Measurements from ENCODE around the gene RAPGEF4.

RAPGEF4 gene

DNA sequence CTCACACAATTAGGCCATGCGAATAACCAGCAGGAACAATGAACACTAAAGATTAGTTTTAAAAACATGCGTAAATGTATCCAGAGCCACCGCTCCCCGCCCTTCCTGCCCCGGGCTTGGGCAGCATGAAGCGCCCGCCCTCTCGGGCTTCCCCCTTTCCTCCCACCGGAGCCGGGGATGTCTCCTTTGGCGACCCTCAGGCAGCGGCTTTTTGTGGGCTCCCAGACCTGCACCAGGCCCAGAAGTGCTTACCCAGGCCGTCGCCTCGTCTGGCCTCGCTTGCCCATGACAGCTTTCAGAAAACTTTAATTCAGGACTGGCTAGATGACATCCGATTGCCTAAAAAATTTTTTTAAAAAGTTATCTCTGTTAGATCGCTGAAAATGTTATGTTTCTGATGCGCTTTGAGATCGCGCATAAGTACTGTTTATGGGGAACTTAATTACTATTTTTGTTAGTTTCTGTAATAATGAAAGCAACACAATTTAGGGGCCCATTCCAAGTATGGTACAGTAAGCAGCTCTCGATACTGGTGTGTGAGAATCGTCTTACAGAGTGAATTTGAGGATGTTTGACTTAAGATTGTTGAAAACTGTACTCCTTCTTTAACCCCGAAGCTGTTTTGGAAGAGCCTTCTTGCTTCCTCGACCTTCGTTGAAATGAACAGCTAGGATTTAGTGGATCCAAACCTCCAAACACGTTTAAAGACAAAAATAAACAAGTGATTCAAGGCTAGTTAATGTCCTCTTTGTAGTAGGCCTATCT lies 341.1 kb downstream of the RAPGEF4 start:
- DNase-seq (ENCODE audit: low spot score): peak; percentile 28
- in situ Hi-C loops (cut with MboI; ENCODE audit: low pct_unique_long_range_greater_than_20kb, low sequenced_read_pairs, unreplicated experiment): no loop called here
- TF ChIP-seq, protein P1, sequence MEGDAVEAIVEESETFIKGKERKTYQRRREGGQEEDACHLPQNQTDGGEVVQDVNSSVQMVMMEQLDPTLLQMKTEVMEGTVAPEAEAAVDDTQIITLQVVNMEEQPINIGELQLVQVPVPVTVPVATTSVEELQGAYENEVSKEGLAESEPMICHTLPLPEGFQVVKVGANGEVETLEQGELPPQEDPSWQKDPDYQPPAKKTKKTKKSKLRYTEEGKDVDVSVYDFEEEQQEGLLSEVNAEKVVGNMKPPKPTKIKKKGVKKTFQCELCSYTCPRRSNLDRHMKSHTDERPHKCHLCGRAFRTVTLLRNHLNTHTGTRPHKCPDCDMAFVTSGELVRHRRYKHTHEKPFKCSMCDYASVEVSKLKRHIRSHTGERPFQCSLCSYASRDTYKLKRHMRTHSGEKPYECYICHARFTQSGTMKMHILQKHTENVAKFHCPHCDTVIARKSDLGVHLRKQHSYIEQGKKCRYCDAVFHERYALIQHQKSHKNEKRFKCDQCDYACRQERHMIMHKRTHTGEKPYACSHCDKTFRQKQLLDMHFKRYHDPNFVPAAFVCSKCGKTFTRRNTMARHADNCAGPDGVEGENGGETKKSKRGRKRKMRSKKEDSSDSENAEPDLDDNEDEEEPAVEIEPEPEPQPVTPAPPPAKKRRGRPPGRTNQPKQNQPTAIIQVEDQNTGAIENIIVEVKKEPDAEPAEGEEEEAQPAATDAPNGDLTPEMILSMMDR (IDR thresholded peaks at IDR 0.05; ENCODE audit: extremely low read depth, insufficient read depth, missing control alignments): no peak

DNA sequence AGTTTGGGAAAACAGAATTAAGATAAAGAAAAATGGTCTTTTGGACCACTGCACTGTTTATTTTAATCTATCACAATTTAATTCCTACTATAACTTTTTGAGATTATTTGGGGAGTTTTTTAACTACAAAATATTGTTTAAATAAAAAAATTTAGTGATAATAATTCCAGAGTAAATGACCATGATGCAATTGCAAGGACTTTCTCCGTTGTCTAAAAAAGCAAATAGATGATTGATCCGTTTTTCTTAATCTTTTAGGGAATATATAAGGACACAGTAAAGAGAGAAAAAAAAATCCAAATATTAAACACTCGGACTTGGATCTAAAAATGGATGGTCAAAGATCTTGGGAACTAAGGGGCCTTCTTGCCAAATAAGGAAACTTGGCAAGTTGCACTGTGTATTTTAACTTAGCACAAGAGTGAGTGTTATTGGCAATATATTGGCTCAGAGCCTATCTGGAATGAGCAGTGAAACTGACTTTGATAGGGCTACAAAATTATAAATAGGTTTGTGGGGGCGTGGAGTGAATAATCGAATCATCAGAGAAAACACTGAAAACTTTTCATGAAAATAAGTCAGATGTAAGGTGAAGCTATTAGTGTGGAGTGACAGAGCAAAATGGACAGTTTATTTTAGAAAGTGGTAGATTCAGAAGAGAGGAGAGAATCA lies 342.0 kb downstream of the RAPGEF4 start:
- TF ChIP-seq, protein P1 (IDR thresholded peaks at IDR 0.05; ENCODE audit: extremely low read depth, insufficient read depth, missing control alignments): no peak
- DNase-seq (ENCODE audit: low spot score): no peak
- in situ Hi-C loops (cut with MboI; ENCODE audit: low pct_unique_long_range_greater_than_20kb, low sequenced_read_pairs, unreplicated experiment): no loop called here

DNA sequence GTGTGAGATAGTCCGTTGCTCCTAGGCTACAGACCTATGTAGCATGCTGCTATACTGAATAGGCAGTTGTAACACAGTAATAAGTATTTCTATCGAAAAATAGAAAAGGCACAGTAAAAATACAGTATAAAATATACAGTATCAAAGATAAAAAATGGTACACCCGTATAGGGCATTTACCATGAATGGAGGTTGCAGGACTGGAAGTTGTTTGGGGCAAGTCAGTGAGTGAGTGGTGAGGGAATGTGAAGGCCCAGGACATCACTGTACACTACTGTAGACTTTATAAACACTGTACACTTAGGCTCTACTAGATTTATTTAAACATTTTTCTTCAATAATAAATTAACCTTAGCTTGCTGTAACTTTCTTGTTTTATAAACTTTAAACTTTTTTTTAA lies 343.5 kb downstream of the RAPGEF4 start:
- in situ Hi-C loops (cut with MboI; ENCODE audit: low pct_unique_long_range_greater_than_20kb, low sequenced_read_pairs, unreplicated experiment): no loop called here
- DNase-seq (ENCODE audit: low spot score): no peak
- TF ChIP-seq, protein P1 (IDR thresholded peaks at IDR 0.05; ENCODE audit: extremely low read depth, insufficient read depth, missing control alignments): no peak

DNA sequence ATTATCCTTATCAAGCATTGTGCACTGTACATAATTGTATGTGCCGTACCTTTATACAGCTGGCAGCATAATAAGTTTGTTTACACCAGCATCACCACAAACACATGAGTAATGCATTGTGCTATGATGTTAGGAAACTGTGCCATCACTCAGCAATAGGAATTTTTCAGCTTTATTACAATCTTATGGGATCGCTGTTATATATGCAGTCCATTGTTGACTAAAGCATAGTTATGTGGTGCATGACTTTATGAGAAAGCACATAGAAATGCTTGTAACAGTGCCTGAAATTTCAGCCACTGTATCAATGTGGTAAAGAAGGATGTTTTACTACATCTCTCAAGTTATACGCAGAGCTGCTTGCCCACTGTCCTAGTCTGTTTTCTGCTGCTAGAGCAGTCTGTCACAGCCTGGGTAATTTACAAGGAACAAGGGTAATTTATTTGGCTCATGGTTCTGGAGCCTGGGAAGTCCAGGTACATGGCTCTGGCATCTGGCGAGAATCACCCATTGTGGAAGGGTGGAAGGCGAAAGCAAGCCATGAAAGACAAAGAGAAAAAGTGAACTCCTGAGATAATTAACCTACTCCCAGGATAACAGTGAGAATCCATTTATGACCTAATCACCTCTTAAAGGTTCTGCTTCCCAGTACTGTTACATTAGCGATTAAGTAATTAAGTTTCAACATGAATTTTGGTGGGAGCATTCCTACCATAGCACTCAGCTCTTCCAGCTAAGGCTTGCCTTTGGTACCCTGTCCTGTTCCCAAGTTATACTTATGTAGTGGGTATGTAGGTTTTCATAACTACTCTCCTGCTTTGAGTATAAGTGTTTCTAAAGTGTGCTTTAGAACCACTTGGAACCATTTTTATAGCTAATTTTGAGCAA lies 344.6 kb downstream of the RAPGEF4 start:
- in situ Hi-C loops (cut with MboI; ENCODE audit: low pct_unique_long_range_greater_than_20kb, low sequenced_read_pairs, unreplicated experiment): no loop called here
- TF ChIP-seq, protein P1 (IDR thresholded peaks at IDR 0.05; ENCODE audit: extremely low read depth, insufficient read depth, missing control alignments): no peak
- no peak for DNase-seq (ENCODE audit: low spot score)

DNA sequence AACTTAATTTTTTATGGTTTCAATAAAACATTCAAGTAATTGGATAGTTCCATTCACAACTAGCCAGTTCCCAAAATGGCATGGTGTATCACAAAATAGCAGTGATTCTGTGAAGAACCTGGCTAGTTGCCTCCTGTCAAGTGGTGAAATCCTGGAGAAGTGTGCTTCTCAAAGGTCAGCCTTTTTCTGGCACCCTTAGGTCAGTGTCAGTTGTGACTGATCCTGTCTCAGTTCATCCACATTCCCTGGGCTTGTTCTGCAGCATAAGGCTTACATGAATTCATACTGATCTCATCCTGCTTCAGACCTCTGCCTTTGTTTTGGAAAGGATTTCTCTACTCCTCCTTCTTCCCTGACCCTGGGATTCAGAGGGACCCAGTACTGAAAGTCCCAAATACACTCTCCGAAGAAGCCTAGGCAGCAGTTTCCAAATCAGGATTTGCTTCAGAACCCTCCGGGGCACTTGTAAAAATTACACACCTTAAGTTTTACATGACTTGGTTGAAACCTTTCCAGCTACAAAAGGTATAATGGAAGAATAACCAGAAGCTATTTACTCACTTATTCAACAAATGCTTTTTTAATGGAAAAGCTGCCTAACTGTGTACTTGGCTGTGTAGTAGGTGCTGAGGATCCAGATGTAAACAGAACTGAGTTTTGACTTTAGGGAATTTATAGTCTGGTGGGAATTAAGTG lies 351.0 kb downstream of the RAPGEF4 start:
- DNase-seq (ENCODE audit: low spot score): no peak
- in situ Hi-C loops (cut with MboI; ENCODE audit: low pct_unique_long_range_greater_than_20kb, low sequenced_read_pairs, unreplicated experiment): no loop called here
- TF ChIP-seq, protein P1 (IDR thresholded peaks at IDR 0.05; ENCODE audit: extremely low read depth, insufficient read depth, missing control alignments): no peak

DNA sequence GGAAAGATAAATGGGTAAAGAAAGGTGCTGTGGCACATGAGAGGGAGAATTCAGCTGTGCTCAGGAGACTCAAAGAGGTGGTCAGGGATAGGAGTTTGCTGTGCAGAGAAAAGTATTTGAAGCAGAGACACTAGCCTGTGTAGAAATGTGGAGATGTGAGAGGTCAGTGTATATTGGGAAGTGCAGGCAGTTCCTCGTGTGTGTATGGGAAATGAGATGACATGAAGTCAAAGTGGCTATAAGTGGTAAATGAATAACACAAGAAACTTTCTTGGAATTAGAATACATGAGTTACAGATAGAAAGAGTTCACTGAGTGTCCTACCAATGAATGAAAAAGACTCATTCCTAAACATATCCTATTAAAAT lies 351.6 kb downstream of the RAPGEF4 start:
- TF ChIP-seq, protein P1 (IDR thresholded peaks at IDR 0.05; ENCODE audit: extremely low read depth, insufficient read depth, missing control alignments): no peak
- DNase-seq (ENCODE audit: low spot score): no peak
- in situ Hi-C loops (cut with MboI; ENCODE audit: low pct_unique_long_range_greater_than_20kb, low sequenced_read_pairs, unreplicated experiment): no loop called here
